SK-N-SH treated with all-trans-retinoic acid at 6 μM for 48 hours (cell line): ENCODE results near the gene ESD.

Source experiments
- ATAC-seq: fragments of 200-7000 bp; cut with Tn5 transposase; 3 replicates; pipeline ENCODE4 v1.9.1; 2020; ENCODE audit warnings: mild to moderate bottlenecking, moderate library complexity
- ARNTL ChIP-seq: fragments of 450-650 bp; formaldehyde crosslinking; IDR thresholded peaks from 2 replicates; pipeline ENCODE4 v1.5.0; 2020; ENCODE audit warnings: low read depth, mild to moderate bottlenecking, moderate library complexity, borderline replicate concordance
- BACH2 ChIP-seq: fragments of 250-450 bp; sonication (Bioruptor Pico); IDR thresholded peaks from 2 replicates; pipeline ENCODE4 v1.9.0; 2021; ENCODE audit warnings: mild to moderate bottlenecking, borderline replicate concordance
- CREB5 ChIP-seq: fragments of 250-450 bp; sonication (Bioruptor Pico); IDR thresholded peaks from 2 replicates; pipeline ENCODE4 v1.5.1; 2020; ENCODE audit warnings: low read depth, mild to moderate bottlenecking, moderate library complexity
- ESRRG ChIP-seq: fragments of 250-450 bp; sonication (Bioruptor Pico); IDR thresholded peaks from 2 replicates; pipeline ENCODE4 v1.6.1; 2021; ENCODE audit warnings: mild to moderate bottlenecking
- GLIS3 ChIP-seq: fragments of 250-450 bp; sonication (Bioruptor Pico); IDR thresholded peaks from 2 replicates; pipeline ENCODE4 v1.5.0; 2020; ENCODE audit warnings: mild to moderate bottlenecking, moderate library complexity
- ISL1 ChIP-seq: fragments of 250-450 bp; sonication (Bioruptor Pico); IDR thresholded peaks from 2 replicates; pipeline ENCODE4 v2.1.2; 2022; ENCODE audit warnings: mild to moderate bottlenecking, moderate library complexity
- RARB ChIP-seq: fragments of 250-450 bp; sonication (Bioruptor Pico); IDR thresholded peaks from 2 replicates; pipeline ENCODE4 v1.8.0; 2021; ENCODE audit warnings: mild to moderate bottlenecking, moderate library complexity
- SNAI2 ChIP-seq: fragments of 250-450 bp; sonication (Bioruptor Pico); IDR thresholded peaks from 2 replicates; pipeline ENCODE4 v1.5.0; 2020; ENCODE audit warnings: mild to moderate bottlenecking, moderate library complexity
- TCF4 ChIP-seq: fragments of 250-450 bp; sonication (Bioruptor Pico); IDR thresholded peaks from 2 replicates; pipeline ENCODE4 v1.8.0; 2021; ENCODE audit warnings: mild to moderate bottlenecking, moderate library complexity, borderline replicate concordance
- TOX ChIP-seq: fragments of 250-450 bp; sonication (Bioruptor Pico); IDR thresholded peaks from 2 replicates; pipeline ENCODE4 v1.8.0; 2021; ENCODE audit warnings: mild to moderate bottlenecking, moderate library complexity, borderline replicate concordance
- ZC3H10 ChIP-seq: fragments of 250-450 bp; sonication (Bioruptor Pico); IDR thresholded peaks from 2 replicates; pipeline ENCODE4 v1.5.1; 2021; ENCODE audit warnings: mild to moderate bottlenecking, moderate library complexity
- ZFP3 ChIP-seq: fragments of 250-450 bp; sonication (Bioruptor Pico); IDR thresholded peaks from 2 replicates; pipeline ENCODE4 v1.5.0; 2020; ENCODE audit warnings: mild to moderate bottlenecking, moderate library complexity
- ZFP30 ChIP-seq: fragments of 450-650 bp; formaldehyde crosslinking; IDR thresholded peaks from 2 replicates; pipeline ENCODE4 v1.5.0; 2022; ENCODE audit warnings: mild to moderate bottlenecking, moderate library complexity
- ZNF565 ChIP-seq: fragments of 450-650 bp; formaldehyde crosslinking; conservative IDR thresholded peaks from 2 replicates; pipeline ENCODE4 v1.5.0; 2020; ENCODE audit warnings: low read depth, mild to moderate bottlenecking, moderate library complexity
- ZNF70 ChIP-seq: fragments of 450-650 bp; formaldehyde crosslinking; IDR thresholded peaks from 2 replicates; pipeline ENCODE4 v1.5.0; 2020; ENCODE audit warnings: mild to moderate bottlenecking, moderate library complexity
- ZNF8 ChIP-seq: fragments of 450-650 bp; formaldehyde crosslinking; IDR thresholded peaks from 2 replicates; pipeline ENCODE4 v1.5.0; 2020; ENCODE audit warnings: mild to moderate bottlenecking, moderate library complexity
- TF ChIP-seq, protein P1 (sequence below): fragments of 250-450 bp; sonication (Bioruptor Pico); IDR thresholded peaks from 2 replicates; pipeline ENCODE4 v1.5.0; 2020; ENCODE audit warnings: mild to moderate bottlenecking, moderate library complexity
- TF ChIP-seq, protein P2 (sequence below): fragments of 250-450 bp; sonication (Bioruptor Pico); IDR thresholded peaks from 2 replicates; pipeline ENCODE4 v1.8.0; 2020; ENCODE audit warnings: mild to moderate bottlenecking, moderate library complexity, borderline replicate concordance
- TF ChIP-seq, protein P3 (sequence below): fragments of 250-450 bp; sonication (Bioruptor Pico); IDR thresholded peaks from 2 replicates; pipeline ENCODE4 v1.5.1; 2021; ENCODE audit warnings: mild to moderate bottlenecking, moderate library complexity
- TF ChIP-seq, protein P4 (sequence below): fragments of 250-450 bp; sonication (Bioruptor Pico); IDR thresholded peaks from 2 replicates; pipeline ENCODE4 v1.8.0; 2021; ENCODE audit warnings: low read depth, mild to moderate bottlenecking, moderate library complexity, borderline replicate concordance

ESD gene

GRCh38 chr13:46753137-46753536, 43.8 kb downstream of the ESD start:
- TF ChIP-seq ZC3H10 (CRISPR knock-in tag) (no peak), GLIS3 (CRISPR knock-in tag) (no peak)
- ATAC-seq: no peak

- TF ChIP-seq ZNF70 (CRISPR knock-in tag) (no peak), ZFP3 (no peak), ARNTL (CRISPR knock-in tag) (no peak), ZNF8 (CRISPR knock-in tag) (no peak), ZFP30 (CRISPR knock-in tag) (no peak), TCF4 (CRISPR knock-in tag) (no peak), GLIS3 (CRISPR knock-in tag) (no peak), ZC3H10 (CRISPR knock-in tag) (no peak), BACH2 (CRISPR knock-in tag) (no peak), SNAI2 (CRISPR knock-in tag) (no peak), CREB5 (CRISPR knock-in tag) (no peak), ZNF565 (CRISPR knock-in tag) (no peak), ESRRG (CRISPR knock-in tag) (no peak), TOX (no peak), RARB (CRISPR knock-in tag) (no peak)
- TF ChIP-seq, protein P1, sequence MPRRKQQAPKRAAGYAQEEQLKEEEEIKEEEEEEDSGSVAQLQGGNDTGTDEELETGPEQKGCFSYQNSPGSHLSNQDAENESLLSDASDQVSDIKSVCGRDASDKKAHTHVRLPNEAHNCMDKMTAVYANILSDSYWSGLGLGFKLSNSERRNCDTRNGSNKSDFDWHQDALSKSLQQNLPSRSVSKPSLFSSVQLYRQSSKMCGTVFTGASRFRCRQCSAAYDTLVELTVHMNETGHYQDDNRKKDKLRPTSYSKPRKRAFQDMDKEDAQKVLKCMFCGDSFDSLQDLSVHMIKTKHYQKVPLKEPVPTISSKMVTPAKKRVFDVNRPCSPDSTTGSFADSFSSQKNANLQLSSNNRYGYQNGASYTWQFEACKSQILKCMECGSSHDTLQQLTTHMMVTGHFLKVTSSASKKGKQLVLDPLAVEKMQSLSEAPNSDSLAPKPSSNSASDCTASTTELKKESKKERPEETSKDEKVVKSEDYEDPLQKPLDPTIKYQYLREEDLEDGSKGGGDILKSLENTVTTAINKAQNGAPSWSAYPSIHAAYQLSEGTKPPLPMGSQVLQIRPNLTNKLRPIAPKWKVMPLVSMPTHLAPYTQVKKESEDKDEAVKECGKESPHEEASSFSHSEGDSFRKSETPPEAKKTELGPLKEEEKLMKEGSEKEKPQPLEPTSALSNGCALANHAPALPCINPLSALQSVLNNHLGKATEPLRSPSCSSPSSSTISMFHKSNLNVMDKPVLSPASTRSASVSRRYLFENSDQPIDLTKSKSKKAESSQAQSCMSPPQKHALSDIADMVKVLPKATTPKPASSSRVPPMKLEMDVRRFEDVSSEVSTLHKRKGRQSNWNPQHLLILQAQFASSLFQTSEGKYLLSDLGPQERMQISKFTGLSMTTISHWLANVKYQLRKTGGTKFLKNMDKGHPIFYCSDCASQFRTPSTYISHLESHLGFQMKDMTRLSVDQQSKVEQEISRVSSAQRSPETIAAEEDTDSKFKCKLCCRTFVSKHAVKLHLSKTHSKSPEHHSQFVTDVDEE (CRISPR knock-in tag): no peak
- TF ChIP-seq, protein P2, sequence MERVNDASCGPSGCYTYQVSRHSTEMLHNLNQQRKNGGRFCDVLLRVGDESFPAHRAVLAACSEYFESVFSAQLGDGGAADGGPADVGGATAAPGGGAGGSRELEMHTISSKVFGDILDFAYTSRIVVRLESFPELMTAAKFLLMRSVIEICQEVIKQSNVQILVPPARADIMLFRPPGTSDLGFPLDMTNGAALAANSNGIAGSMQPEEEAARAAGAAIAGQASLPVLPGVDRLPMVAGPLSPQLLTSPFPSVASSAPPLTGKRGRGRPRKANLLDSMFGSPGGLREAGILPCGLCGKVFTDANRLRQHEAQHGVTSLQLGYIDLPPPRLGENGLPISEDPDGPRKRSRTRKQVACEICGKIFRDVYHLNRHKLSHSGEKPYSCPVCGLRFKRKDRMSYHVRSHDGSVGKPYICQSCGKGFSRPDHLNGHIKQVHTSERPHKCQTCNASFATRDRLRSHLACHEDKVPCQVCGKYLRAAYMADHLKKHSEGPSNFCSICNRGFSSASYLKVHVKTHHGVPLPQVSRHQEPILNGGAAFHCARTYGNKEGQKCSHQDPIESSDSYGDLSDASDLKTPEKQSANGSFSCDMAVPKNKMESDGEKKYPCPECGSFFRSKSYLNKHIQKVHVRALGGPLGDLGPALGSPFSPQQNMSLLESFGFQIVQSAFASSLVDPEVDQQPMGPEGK (CRISPR knock-in tag): no peak
- TF ChIP-seq, protein P3, sequence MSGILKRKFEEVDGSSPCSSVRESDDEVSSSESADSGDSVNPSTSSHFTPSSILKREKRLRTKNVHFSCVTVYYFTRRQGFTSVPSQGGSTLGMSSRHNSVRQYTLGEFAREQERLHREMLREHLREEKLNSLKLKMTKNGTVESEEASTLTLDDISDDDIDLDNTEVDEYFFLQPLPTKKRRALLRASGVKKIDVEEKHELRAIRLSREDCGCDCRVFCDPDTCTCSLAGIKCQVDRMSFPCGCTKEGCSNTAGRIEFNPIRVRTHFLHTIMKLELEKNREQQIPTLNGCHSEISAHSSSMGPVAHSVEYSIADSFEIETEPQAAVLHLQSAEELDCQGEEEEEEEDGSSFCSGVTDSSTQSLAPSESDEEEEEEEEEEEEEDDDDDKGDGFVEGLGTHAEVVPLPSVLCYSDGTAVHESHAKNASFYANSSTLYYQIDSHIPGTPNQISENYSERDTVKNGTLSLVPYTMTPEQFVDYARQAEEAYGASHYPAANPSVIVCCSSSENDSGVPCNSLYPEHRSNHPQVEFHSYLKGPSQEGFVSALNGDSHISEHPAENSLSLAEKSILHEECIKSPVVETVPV (CRISPR knock-in tag): no peak
- ATAC-seq: no peak; the same call in 1 of the 3 replicates
These were observed 44.9 kb downstream of the ESD start for GRCh38 chr13:46751811-46752635.

- no peak for ATAC-seq
- TF ChIP-seq, protein P4, sequence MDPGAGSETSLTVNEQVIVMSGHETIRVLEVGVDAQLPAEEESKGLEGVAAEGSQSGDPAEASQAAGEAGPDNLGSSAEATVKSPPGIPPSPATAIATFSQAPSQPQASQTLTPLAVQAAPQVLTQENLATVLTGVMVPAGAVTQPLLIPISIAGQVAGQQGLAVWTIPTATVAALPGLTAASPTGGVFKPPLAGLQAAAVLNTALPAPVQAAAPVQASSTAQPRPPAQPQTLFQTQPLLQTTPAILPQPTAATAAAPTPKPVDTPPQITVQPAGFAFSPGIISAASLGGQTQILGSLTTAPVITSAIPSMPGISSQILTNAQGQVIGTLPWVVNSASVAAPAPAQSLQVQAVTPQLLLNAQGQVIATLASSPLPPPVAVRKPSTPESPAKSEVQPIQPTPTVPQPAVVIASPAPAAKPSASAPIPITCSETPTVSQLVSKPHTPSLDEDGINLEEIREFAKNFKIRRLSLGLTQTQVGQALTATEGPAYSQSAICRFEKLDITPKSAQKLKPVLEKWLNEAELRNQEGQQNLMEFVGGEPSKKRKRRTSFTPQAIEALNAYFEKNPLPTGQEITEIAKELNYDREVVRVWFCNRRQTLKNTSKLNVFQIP (CRISPR knock-in tag): no peak
- TF ChIP-seq, protein P3 (CRISPR knock-in tag): no peak
- TF ChIP-seq ZNF8 (CRISPR knock-in tag) (no peak), ZFP3 (no peak), ZC3H10 (CRISPR knock-in tag) (no peak), ARNTL (CRISPR knock-in tag) (no peak), ISL1 (CRISPR knock-in tag) (no peak), TCF4 (CRISPR knock-in tag) (no peak), ZNF70 (CRISPR knock-in tag) (no peak)
- TF ChIP-seq, protein P2 (CRISPR knock-in tag): no peak
- TF ChIP-seq, protein P1 (CRISPR knock-in tag): no peak
These were observed 47.0 kb downstream of the ESD start for GRCh38 chr13:46749951-46750350.
